ENCODE results near the gene LIX1L. TPM values are rescaled to one million over a fixed set of nuclear protein-coding genes. Genes with fewer than 3 reads are reported as not detected.

LIX1L gene
- total RNA-seq, 1 donor from 2014 or later: 32.8 TPM

DNA sequence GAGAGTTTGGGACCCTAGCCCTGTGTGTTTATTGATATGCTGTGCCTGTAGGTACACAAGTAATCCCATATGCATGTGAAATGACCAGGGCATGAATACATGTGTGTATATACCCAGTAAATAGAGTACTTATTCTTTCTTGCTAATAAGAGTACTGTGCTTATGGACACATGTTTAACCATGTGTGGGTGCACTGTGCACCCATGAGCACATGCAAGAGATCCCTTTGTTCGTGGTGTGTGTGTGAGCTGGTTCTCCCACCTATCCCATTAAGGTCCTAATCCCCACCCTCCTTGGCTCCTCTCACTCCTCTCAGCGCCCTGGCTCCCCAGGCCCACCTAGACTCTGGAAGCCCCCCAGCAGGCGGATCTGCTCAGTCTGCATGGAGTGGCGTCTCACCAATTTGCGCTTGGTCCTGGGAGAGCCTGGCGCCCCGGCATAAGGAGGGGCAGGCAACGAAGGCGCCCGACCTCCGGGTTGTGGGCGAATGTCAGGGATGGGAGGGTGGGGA, 2.2 kb upstream of the LIX1L start:
- TF ChIP-seq, protein P1, sequence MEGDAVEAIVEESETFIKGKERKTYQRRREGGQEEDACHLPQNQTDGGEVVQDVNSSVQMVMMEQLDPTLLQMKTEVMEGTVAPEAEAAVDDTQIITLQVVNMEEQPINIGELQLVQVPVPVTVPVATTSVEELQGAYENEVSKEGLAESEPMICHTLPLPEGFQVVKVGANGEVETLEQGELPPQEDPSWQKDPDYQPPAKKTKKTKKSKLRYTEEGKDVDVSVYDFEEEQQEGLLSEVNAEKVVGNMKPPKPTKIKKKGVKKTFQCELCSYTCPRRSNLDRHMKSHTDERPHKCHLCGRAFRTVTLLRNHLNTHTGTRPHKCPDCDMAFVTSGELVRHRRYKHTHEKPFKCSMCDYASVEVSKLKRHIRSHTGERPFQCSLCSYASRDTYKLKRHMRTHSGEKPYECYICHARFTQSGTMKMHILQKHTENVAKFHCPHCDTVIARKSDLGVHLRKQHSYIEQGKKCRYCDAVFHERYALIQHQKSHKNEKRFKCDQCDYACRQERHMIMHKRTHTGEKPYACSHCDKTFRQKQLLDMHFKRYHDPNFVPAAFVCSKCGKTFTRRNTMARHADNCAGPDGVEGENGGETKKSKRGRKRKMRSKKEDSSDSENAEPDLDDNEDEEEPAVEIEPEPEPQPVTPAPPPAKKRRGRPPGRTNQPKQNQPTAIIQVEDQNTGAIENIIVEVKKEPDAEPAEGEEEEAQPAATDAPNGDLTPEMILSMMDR (IDR thresholded peaks at IDR 0.05): no peak
- H3K36me3 ChIP-seq: no peaks in the 10 kb centered on the region
- peak overlapping the region; percentile 73 for H3K4me3 ChIP-seq
- ATAC-seq: no peak
- no peaks in the 10 kb centered on the region for H3K9me3 ChIP-seq
- no peaks in the 10 kb centered on the region for H3K27me3 ChIP-seq
- peaks cover 59% of the 10 kb centered on the region for H3K4me1 ChIP-seq
- DNase-seq: no peak
- H3K27ac ChIP-seq: peak overlapping the region; percentile 82
- intact Hi-C loops (cut with DNase I): no loop called here

GRCh38 chr1:145959333-145959732, 1.5 kb upstream of the LIX1L start:
- ATAC-seq: no peak
- peaks cover 66% of the 10 kb centered on the region for H3K4me1 ChIP-seq

DNA sequence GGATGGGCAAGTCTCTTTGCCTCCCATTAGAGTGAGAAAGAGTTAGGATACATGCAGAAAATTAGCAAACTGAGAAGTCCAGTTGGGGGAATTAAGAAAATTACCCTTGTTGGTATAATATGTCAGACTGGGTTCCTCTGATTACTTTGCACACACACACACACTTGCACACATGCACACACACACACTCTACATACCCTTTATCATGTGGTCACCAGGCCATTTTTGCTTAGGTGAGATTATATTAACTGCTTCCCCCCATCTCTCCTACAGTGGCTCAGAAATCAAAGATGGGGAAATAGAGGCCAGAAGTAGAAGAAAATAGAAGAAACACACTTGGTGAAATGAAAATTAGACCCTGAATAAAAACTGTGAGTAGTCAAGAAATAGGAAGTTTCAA, 917 bp upstream of the LIX1L start:
- no peaks in the 10 kb centered on the region for H3K9me3 ChIP-seq

More at GRCh38 chr1:145959333-145959732, 1.5 kb upstream of the LIX1L start:
- TF ChIP-seq, protein P1 (IDR thresholded peaks at IDR 0.05): no peak
- Histone ChIP-seq H3K27ac (no peak overlapping the region), H3K27me3 (no peaks in the 10 kb centered on the region), H3K36me3 (no peaks in the 10 kb centered on the region), H3K9me3 (no peaks in the 10 kb centered on the region), H3K4me3 (no peak overlapping the region)
- intact Hi-C loops (cut with DNase I): no loop called here
- DNase-seq: no peak

GRCh38 chr1:145956781-145957442, 905 bp downstream of the LIX1L start:
- no peaks in the 10 kb centered on the region for H3K9me3 ChIP-seq
- no peaks in the 10 kb centered on the region for H3K27me3 ChIP-seq
- ATAC-seq (no peak), DNase-seq (no peak)
- peak overlapping the region; percentile 89 for H3K27ac ChIP-seq
- TF ChIP-seq, protein P1 (IDR thresholded peaks at IDR 0.05): no peak
- H3K4me1 ChIP-seq: peaks cover 54% of the 10 kb centered on the region
- H3K36me3 ChIP-seq: no peaks in the 10 kb centered on the region
- peak overlapping the region; percentile 79 for H3K4me3 ChIP-seq
- intact Hi-C loops (cut with DNase I): no loop called here

More for the DNA sequence above, 917 bp upstream of the LIX1L start:
- TF ChIP-seq, protein P1 (IDR thresholded peaks at IDR 0.05): no peak
- Histone ChIP-seq H3K4me3 (no peak overlapping the region), H3K4me1 (peaks cover 66% of the 10 kb centered on the region), H3K36me3 (no peaks in the 10 kb centered on the region), H3K27me3 (no peaks in the 10 kb centered on the region), H3K27ac (no peak overlapping the region)
- ATAC-seq: no peak
- no peak for DNase-seq
- intact Hi-C loops (cut with DNase I): no loop called here

DNA sequence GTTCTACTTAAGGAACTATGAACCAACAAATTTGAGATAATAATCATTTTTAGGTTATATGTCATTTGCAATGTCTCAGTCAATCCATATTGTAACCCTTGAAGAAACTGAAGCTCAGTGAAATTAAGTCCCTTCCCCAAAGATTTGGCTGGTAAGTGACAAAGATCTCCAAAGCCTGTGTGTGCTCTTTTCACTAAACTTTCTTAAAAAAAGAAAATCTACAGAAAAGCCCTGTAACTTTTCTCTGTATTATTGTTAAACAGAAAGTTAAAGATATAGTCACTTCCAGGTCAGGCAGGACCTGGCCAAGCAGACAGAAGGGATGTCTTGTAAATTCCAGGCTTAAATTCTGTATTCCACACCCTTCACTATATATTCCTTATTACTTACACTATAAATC, 1.5 kb downstream of the LIX1L start:
- TF ChIP-seq, protein P1 (IDR thresholded peaks at IDR 0.05): no peak
- DNase-seq: no peak
- peaks cover 54% of the 10 kb centered on the region for H3K4me1 ChIP-seq
- H3K9me3 ChIP-seq: no peaks in the 10 kb centered on the region
- no peak for ATAC-seq
- H3K27ac ChIP-seq: no peak overlapping the region
- no peaks in the 10 kb centered on the region for H3K27me3 ChIP-seq
- peaks cover 4% of the 10 kb centered on the region for H3K36me3 ChIP-seq
- H3K4me3 ChIP-seq: peak overlapping the region; percentile 79
- intact Hi-C loops (cut with DNase I): no loop called here
